Heart left ventricle (tissue), 16 donors: Measurements from ENCODE around the gene EMP2. TPM values are rescaled to one million over a fixed set of nuclear protein-coding genes. Genes with fewer than 3 reads are reported as not detected.
"Not testable (repeated sequence)": the region's sequence is repeated elsewhere in the genome, so short reads cannot be mapped to it uniquely, and the experiment has no call there.

Experiments used
- ATAC-seq, 4 donors: fragments of 200-7000 bp; cut with Tn5 transposase; one replicate each; pipeline ENCODE4 v1.9.1; 2020 to 2022; ENCODE audit warnings: moderate library complexity in 4 of 4, mild to moderate bottlenecking in 3 of 4, moderate number of reproducible peaks in 1 of 4
- DNase-seq, 5 donors: peaks; one replicate each; pipeline ENCODE4 v3.0.0-alpha.2; 2020
- H3K27ac ChIP-seq, 12 donors: fragments of 200-600 bp; sonication (generic) in 4 of 12; one replicate each; pipeline versions ENCODE4 v1.5.0 to v1.8.0; 2016 to 2022; ENCODE audit warnings: mild to moderate bottlenecking in 2 of 12
- H3K27me3 ChIP-seq, 9 donors: fragments of 200-600 bp; sonication (generic) in 2 of 9; one replicate each; pipeline versions ENCODE4 v1.5.1 to v1.8.0; 2016 to 2022; ENCODE audit warnings: mild to moderate bottlenecking in 3 of 9
- H3K36me3 ChIP-seq, 9 donors: fragments of 200-600 bp; sonication (generic) in 2 of 9; one replicate each; pipeline versions ENCODE4 v1.5.0 to v1.8.0; 2018 to 2022; ENCODE audit warnings: mild to moderate bottlenecking in 2 of 9
- H3K4me1 ChIP-seq, 12 donors: fragments of 200-600 bp; sonication (generic) in 4 of 12; one replicate each; pipeline versions ENCODE4 v1.5.0 to v1.8.0; 2016 to 2022; ENCODE audit warnings: mild to moderate bottlenecking in 3 of 12
- H3K4me3 ChIP-seq, 12 donors: fragments of 200-600 bp; sonication (generic) in 4 of 12; one replicate each; pipeline versions ENCODE4 v1.5.0 to v1.8.0; 2017 to 2022; ENCODE audit warnings: mild to moderate bottlenecking in 9 of 12, moderate library complexity in 4 of 12
- H3K9me3 ChIP-seq, 12 donors: fragments of 200-600 bp; sonication (generic) in 4 of 12; one replicate each; pipeline versions ENCODE4 v1.5.0 to v1.8.0; 2016 to 2022; ENCODE audit warnings: mild to moderate bottlenecking in 1 of 12
- CTCF ChIP-seq, 12 donors: fragments of 200-600 bp; sonication (generic) in 4 of 12; IDR thresholded peaks; one replicate each; pipeline versions ENCODE4 v1.5.0 to v1.8.0; 2018 to 2022; ENCODE audit warnings: antibody characterized with exemption in 12 of 12, mild to moderate bottlenecking in 5 of 12
- POLR2A ChIP-seq, 2 donors: fragments of 450-650 bp; IDR thresholded peaks; one replicate each; pipeline ENCODE4 v1.6.1; 2017; ENCODE audit warnings: antibody characterized with exemption in 2 of 2, mild to moderate bottlenecking in 2 of 2, moderate library complexity in 2 of 2
- WGBS, 4 donors: extraction: QIAGEN DNeasy Blood & Tissue Kit in 2 of 4; methylation state at CpG; one replicate each; pipeline versions ENCODE4 v1.1.5 to v1.1.7; 2013 to 2018; 5-methylcytosine and 5-hydroxymethylcytosine counted together
- intact Hi-C, 10 donors: fragments of 100-400 bp; cut with DNase I; formaldehyde crosslinking; loops; one replicate each; pipeline versions ENCODE4 v1.11.1 to v1.14.2; 2022
- polyA plus RNA-seq, 2 donors: library from polyadenylated mRNA; stranded (reverse); fragments of 200-250 nt; gene quantifications; one replicate each; pipeline ENCODE4 v1.2.3, GENCODE V29; 2013
- total RNA-seq, 9 donors: library from RNA; depleted of rRNA in 2 of 9; stranded (reverse); fragments of >200 nt in 2 of 9; fragmentation: NEBNext Ultra II Directional in 3 of 9; extraction: Animal tissue kit (Norgen Biotek cat#: 25700) in 3 of 9; gene quantifications; one replicate each; pipeline versions ENCODE4 v1.1.0 to v1.2.4, GENCODE V29; 2016 to 2023
- donor health status: ischemic (EF 13 %, LVEDD 7.1; RV severe dilation, severe dysfunction).
- donor health status: healthy with polysubstance abuse.
- donor health status: DM: no; HTN: yes; CAD: no.
- donor health status: DM: no; HTN: no; CAD: no.
- donor health status: ischemic (EF 25% LVEDD 6.9; RV normal size, moderate dysfunction).
- donor health status: ischemic (EF 25% LVEDD 5.7; RV mildly dilated, moderate dysfunction).
- donor health status: healthy.
- donor health status: DM: yes; HTN: yes; CAD: no.
- donor health status: ischemic (EF 35%, LVEDD 5.7; RV mildly dilated, moderate dysfunction).
- donor health status: nonischemic (EF 11% LVEDD 7.7; RV severe dilation, severe dysfunction).
- donor health status: DM: yes; HTN: yes; CAD: no.
- donor health status: PGD.
- donor health status: ischemic (EF 29% LVEDD 5.4; RV normal size, mild dysfunction).
- donor health status: nonischemic (EF 23%, LVEDD 6.1; RV moderate dilation, normal function).

The EMP2 gene
- total and polyA plus RNA-seq, 11 donors: 34.5 to 103 (median 61.3) TPM

- Histone ChIP-seq H3K4me3 (no peak overlapping the region), H3K36me3 (no peaks in the 10 kb centered on the region), H3K4me1 (peaks cover 22 to 99% (median 83%) of the 10 kb centered on the region in 12 donors), H3K27ac (peak overlapping the region; percentile 17 to 96 (median 51)), H3K27me3 (no peaks in the 10 kb centered on the region), H3K9me3 (peaks cover 0 to 14% (median 0%) of the 10 kb centered on the region in 12 donors)
- TF ChIP-seq POLR2A (IDR thresholded peaks at IDR 0.05): no peak
- no peak for TF ChIP-seq CTCF (IDR thresholded peaks at IDR 0.05)
- 69 to 77% (median 71%) methylated on average over 3 of the region's 3 CpGs for WGBS, 4 donors
- ATAC-seq (no peak), DNase-seq (no peak)
- intact Hi-C loops: loop anchor here in 1 of 10 donors (10.0 kb wide), 1 partner anchor 364 kb away; no protein-coding TSS in a partner anchor
Observed at GRCh38 chr16:10561001-10561400, 19.4 kb downstream of the EMP2 start.

- not testable (repeated sequence) for H3K36me3 ChIP-seq, ATAC-seq, DNase-seq, H3K27me3 ChIP-seq
- intact Hi-C loops: loop anchor here in 4 of 10 donors (2.0 to 10.0 kb wide), 4 partner anchors 17 to 365 kb away; partner anchors contain the start of gene EMP2 (in 1 of the 4)
- 89 to 98% (median 95%) methylated on average over 4 of the region's 4 CpGs for WGBS, 4 donors
- H3K4me1 ChIP-seq: peaks cover 20 to 96% (median 73%) of the 10 kb centered on the region in 12 donors
- H3K27ac ChIP-seq: peak overlapping the region; percentile 86 to 96 (median 90)
- H3K4me3 ChIP-seq: peak overlapping the region in 1 of 12 donors; percentile 20
- peaks cover 0 to 14% (median 0%) of the 10 kb centered on the region in 12 donors for H3K9me3 ChIP-seq
Observed at GRCh38 chr16:10559792-10560191, 20.6 kb downstream of the EMP2 start.

- H3K36me3 ChIP-seq: no peaks in the 10 kb centered on the region
- H3K4me1 ChIP-seq: peaks cover 18 to 97% (median 69%) of the 10 kb centered on the region in 12 donors
- TF ChIP-seq POLR2A (IDR thresholded peaks at IDR 0.05) (no peak), CTCF (IDR thresholded peaks at IDR 0.05) (no peak)
- peaks cover 0 to 14% (median 0%) of the 10 kb centered on the region in 12 donors for H3K9me3 ChIP-seq
- ATAC-seq: peak; percentile 69 to 88 (median 82)
- WGBS, 4 donors: 9 to 20% (median 12%) methylated on average over 22 to 25 of the region's 25 CpGs
- peak overlapping the region in 10 of 12 donors; percentile 11 to 48 (median 26) for H3K4me3 ChIP-seq
- peak overlapping the region; percentile 86 to 96 (median 90) for H3K27ac ChIP-seq
- DNase-seq: peak; percentile 73 to 87 (median 84)
- no peaks in the 10 kb centered on the region for H3K27me3 ChIP-seq
- intact Hi-C loops: loop anchor here in 4 of 10 donors (2.0 to 10.0 kb wide), 4 partner anchors 18 to 366 kb away; partner anchors contain the start of gene EMP2 (in 1 of the 4)
Observed at GRCh38 chr16:10558746-10559641, 21.4 kb downstream of the EMP2 start.

GRCh38 chr16:10558305-10558704 lies 22.1 kb downstream of the EMP2 start:
- H3K9me3 ChIP-seq: peaks cover 0 to 14% (median 0%) of the 10 kb centered on the region in 12 donors
- ATAC-seq (peak in 3 of 4 donors; percentile 6 to 13 (median 8)), DNase-seq (no peak)
- H3K4me1 ChIP-seq: peaks cover 18 to 97% (median 69%) of the 10 kb centered on the region in 12 donors
- peak overlapping the region; percentile 86 to 96 (median 90) for H3K27ac ChIP-seq
- no peak for TF ChIP-seq CTCF (IDR thresholded peaks at IDR 0.05)
- TF ChIP-seq POLR2A (IDR thresholded peaks at IDR 0.05): no peak
- H3K27me3 ChIP-seq: no peaks in the 10 kb centered on the region
- H3K36me3 ChIP-seq: no peaks in the 10 kb centered on the region
- WGBS, 4 donors: 33 to 50% (median 41%) methylated on average over 7 of the region's 7 CpGs
- intact Hi-C loops: loop anchor here in 4 of 10 donors (2.0 to 10.0 kb wide), 4 partner anchors 18 to 366 kb away; partner anchors contain the start of gene EMP2 (in 1 of the 4)
- H3K4me3 ChIP-seq: peak overlapping the region in 10 of 12 donors; percentile 11 to 48 (median 26)
